K562 (cell line): ENCODE results near the gene SELENOI. TPM values are rescaled to one million over a fixed set of nuclear protein-coding genes. Genes with fewer than 3 reads are reported as not detected.

ENCODE experiments used
- BACH1 ChIP-seq: fragments of 200-800 bp; sonication (Bioruptor generic); IDR thresholded peaks from 2 replicates; pipeline ENCODE4 v1.6.1; 2016; ENCODE audit warnings: missing genetic modification characterization, missing compliant biosample characterization
- CBX8 ChIP-seq: fragments of 200-600 bp; sonication (generic); IDR thresholded peaks from 2 replicates; pipeline ENCODE4 v1.6.1; 2012; ENCODE audit warnings: borderline replicate concordance, mixed run types, low read depth, mild to moderate bottlenecking, moderate library complexity, mixed read lengths, low read length, control low read depth, inconsistent platforms; ENCODE audit not compliant: poor library complexity, severe bottlenecking; ENCODE audit errors: extremely low read depth
- CTBP1 ChIP-seq: fragments of 450-650 bp; IDR thresholded peaks from 2 replicates; pipeline ENCODE4 v1.6.1; 2016; ENCODE audit warnings: borderline replicate concordance
- ESRRB ChIP-seq: fragments of 250-450 bp; sonication (Bioruptor Pico); IDR thresholded peaks from 2 replicates; pipeline ENCODE4 v1.5.0; 2020; ENCODE audit warnings: mild to moderate bottlenecking, moderate library complexity, borderline replicate concordance
- NFE2 ChIP-seq: IDR thresholded peaks from 2 replicates; pipeline ENCODE4 v1.6.1; 2014; ENCODE audit warnings: antibody characterized with exemption, low read depth
- NFE2L1 ChIP-seq: fragments of 450-650 bp; IDR thresholded peaks from 2 replicates; pipeline ENCODE4 v1.6.1; 2016; ENCODE audit warnings: missing genetic modification characterization, low read depth, mild to moderate bottlenecking, missing compliant biosample characterization, moderate library complexity, borderline replicate concordance
- RB1 ChIP-seq: fragments of 450-650 bp; IDR thresholded peaks from 2 replicates; pipeline ENCODE4 v1.6.1; 2017; ENCODE audit warnings: low read depth, mild to moderate bottlenecking
- SAFB2 ChIP-seq: fragments of 200-400 bp; formaldehyde crosslinking; IDR thresholded peaks from 2 replicates; pipeline ENCODE4 v1.6.1; 2018; ENCODE audit warnings: borderline replicate concordance, low read length, low read depth, moderate library complexity; ENCODE audit not compliant: severe bottlenecking
- SMAD1 ChIP-seq: fragments of 150-350 bp; IDR thresholded peaks from 2 replicates; pipeline ENCODE4 v1.6.1; 2014; ENCODE audit warnings: low read length, low read depth; ENCODE audit not compliant: partially characterized antibody
- SOX6 ChIP-seq: fragments of 450-650 bp; IDR thresholded peaks from 2 replicates; pipeline ENCODE4 v1.6.1; 2014; ENCODE audit warnings: mild to moderate bottlenecking
- THAP12 ChIP-seq: fragments of 250-450 bp; sonication (Bioruptor Pico); IDR thresholded peaks from 2 replicates; pipeline ENCODE4 v1.9.0; 2021; ENCODE audit warnings: mild to moderate bottlenecking, inconsistent platforms
- YBX1 ChIP-seq: fragments of 450-650 bp; IDR thresholded peaks from 2 replicates; pipeline ENCODE4 v1.7.1; 2016; ENCODE audit warnings: mild to moderate bottlenecking
- ZBTB8A ChIP-seq: fragments of 450-650 bp; IDR thresholded peaks from 2 replicates; pipeline ENCODE4 v1.6.1; 2018; ENCODE audit warnings: mild to moderate bottlenecking, moderate library complexity; ENCODE audit not compliant: partially characterized antibody
- ZNF124 ChIP-seq: sonication (generic); formaldehyde crosslinking; IDR thresholded peaks from 2 replicates; pipeline ENCODE4 v1.8.1; 2022; ENCODE audit warnings: missing genetic modification reagents
- ZNF133 ChIP-seq: fragments of 250-450 bp; sonication (Bioruptor Pico); IDR thresholded peaks from 2 replicates; pipeline ENCODE4 v1.4.0; 2020; ENCODE audit warnings: mild to moderate bottlenecking
- ZNF146 ChIP-seq: IDR thresholded peaks from one replicate; pipeline ENCODE4 v1.6.1; 2018; ENCODE audit warnings: missing compliant biosample characterization; ENCODE audit not compliant: unreplicated experiment
- ZNF764 ChIP-seq: fragments of 250-450 bp; sonication (Bioruptor Pico); IDR thresholded peaks from 2 replicates; pipeline ENCODE4 v1.4.0; 2020; ENCODE audit warnings: low read depth, mild to moderate bottlenecking, moderate library complexity
- polyA plus RNA-seq, 8 experiments: library from polyadenylated mRNA; depleted of rRNA in 4 of 8; stranded (reverse) in 5 of 8; unstranded in 3 of 8; fragments of >200 nt; fragmentation: Nextera tagmentation in 2 of 8; fragmentation: Illumina TruSeq in 1 of 8; extraction: Ambion mirVana in 2 of 8; extraction: Trizol in 1 of 8; gene quantifications; 2 replicates each; pipeline versions ENCODE4 v1.2.1 to v1.2.3, GENCODE V29; 2011 to 2014; ENCODE audit warnings: inconsistent platforms in 1 of 8, missing spikeins in 1 of 8
- total RNA-seq, 7 experiments: library from RNA; depleted of rRNA in 6 of 7; stranded (reverse); fragments of >200 nt in 6 of 7; fragmentation: Illumina TruSeq in 2 of 7; extraction: Trizol in 2 of 7; gene quantifications; 2 replicates each; pipeline versions ENCODE4 v1.2.1 to v1.2.3, GENCODE V29; 2011 to 2021; ENCODE audit warnings: low replicate concordance in 1 of 7
- TF ChIP-seq, protein P1 (sequence below), 2 experiments: fragments of 450-650 bp in 1 of 2; sonication (generic) in 1 of 2; formaldehyde crosslinking; conservative IDR thresholded peaks; 2 replicates each; pipeline versions ENCODE4 v1.4.0 to v1.8.1; 2020 to 2022; ENCODE audit warnings: mild to moderate bottlenecking in 1 of 2, missing genetic modification reagents in 1 of 2
- TF ChIP-seq, protein P2 (sequence below): conservative IDR thresholded peaks from 2 replicates; pipeline ENCODE4 v1.6.1; 2011; ENCODE audit warnings: low read depth, mild to moderate bottlenecking, low read length; ENCODE audit not compliant: control insufficient read depth

Gene SELENOI
- total and polyA plus RNA-seq, 9 of the 15 experiments (the other 6 are each of a cell fraction or from before 2014, with no cell fraction given): 9.6 to 46.9 (median 24.4) TPM

DNA sequence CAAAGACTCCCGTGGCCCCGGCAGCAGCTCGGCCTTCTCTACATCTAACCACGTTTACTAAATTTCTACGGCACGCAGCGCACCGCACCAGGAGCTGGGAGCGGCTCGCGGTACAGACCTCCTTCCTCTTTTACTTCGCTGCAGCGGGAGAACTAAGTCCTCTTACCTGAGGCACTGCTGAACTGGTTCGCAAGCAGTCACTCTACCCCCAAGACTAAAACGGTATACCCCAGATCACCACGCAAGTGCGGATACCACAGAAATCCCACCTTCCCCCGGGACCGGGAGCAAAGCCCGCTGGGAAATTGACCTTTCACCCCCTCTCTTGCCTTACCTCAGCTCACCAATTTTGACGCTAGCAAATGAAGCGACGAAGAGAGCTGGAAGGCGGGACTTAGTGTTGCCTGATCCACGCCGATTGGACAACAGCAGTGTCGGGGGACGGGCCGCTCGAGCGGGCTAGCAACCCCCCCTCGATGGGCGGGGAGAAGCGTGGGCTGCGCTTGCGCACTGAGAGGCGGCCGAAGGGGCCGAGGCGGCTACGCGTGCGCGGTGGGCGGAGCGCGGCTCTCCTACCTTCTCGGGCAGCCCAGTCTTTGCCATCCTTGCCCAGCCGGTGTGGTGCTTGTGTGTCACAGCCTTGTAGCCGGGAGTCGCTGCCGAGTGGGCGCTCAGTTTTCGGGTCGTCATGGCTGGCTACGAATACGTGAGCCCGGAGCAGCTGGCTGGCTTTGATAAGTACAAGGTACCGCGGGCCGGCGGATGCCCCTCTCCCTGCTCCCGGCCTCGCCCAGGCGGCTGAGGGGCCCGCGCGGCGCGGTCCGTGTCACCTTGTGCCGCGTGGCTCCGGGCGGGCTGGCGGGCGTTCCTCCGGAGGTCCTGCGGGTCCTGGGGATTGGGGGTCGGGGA, at the start of gene SELENOI (continued):
- TF ChIP-seq CBX8: no peak
- no peak for TF ChIP-seq SAFB2
- no peak for TF ChIP-seq ZNF146 (CRISPR knock-in tag)
- TF ChIP-seq, protein P1, sequence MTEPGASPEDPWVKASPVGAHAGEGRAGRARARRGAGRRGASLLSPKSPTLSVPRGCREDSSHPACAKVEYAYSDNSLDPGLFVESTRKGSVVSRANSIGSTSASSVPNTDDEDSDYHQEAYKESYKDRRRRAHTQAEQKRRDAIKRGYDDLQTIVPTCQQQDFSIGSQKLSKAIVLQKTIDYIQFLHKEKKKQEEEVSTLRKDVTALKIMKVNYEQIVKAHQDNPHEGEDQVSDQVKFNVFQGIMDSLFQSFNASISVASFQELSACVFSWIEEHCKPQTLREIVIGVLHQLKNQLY (CRISPR knock-in tag; conservative IDR thresholded peaks at IDR 0.05): peak in 1 of 2 experiments; percentile 69; a peak in 1 of 4 replicates
- no peak for TF ChIP-seq ESRRB (CRISPR knock-in tag)
- TF ChIP-seq YBX1: no peak
- TF ChIP-seq SMAD1: peak; percentile 81
- no peak for TF ChIP-seq NFE2L1 (tag)
- TF ChIP-seq BACH1: no peak; the same call in 1 of the 2 replicates
- TF ChIP-seq ZNF133 (CRISPR knock-in tag): no peak
- TF ChIP-seq NFE2: 0 out of 2 replicates have a peak, but pooled peaks have one; percentile 4
- TF ChIP-seq RB1: peak; percentile 34; the same call in 1 of the 2 replicates
- peak; percentile 52 for TF ChIP-seq CTBP1
- no peak for TF ChIP-seq ZNF124 (CRISPR knock-in tag)
- peak; percentile 33; the same call in 1 of the 2 replicates for TF ChIP-seq SOX6
- no peak for TF ChIP-seq ZBTB8A
- no peak for TF ChIP-seq ZNF764 (CRISPR knock-in tag)
- TF ChIP-seq, protein P2, sequence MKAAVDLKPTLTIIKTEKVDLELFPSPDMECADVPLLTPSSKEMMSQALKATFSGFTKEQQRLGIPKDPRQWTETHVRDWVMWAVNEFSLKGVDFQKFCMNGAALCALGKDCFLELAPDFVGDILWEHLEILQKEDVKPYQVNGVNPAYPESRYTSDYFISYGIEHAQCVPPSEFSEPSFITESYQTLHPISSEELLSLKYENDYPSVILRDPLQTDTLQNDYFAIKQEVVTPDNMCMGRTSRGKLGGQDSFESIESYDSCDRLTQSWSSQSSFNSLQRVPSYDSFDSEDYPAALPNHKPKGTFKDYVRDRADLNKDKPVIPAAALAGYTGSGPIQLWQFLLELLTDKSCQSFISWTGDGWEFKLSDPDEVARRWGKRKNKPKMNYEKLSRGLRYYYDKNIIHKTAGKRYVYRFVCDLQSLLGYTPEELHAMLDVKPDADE: no peak; the same call in 1 of the 2 replicates
- TF ChIP-seq THAP12: peak; percentile 81
